SU-DHL-6 (cell line): ENCODE results near the gene SAG.
A peak's percentile ranks its signal among the peaks of the same experiment; 100 is the strongest.

Experiments used
- H2AFZ ChIP-seq: fragments of 200-600 bp; sonication (generic); 2 replicates; pipeline ENCODE4 v1.6.1; 2014; ENCODE audit warnings: low read depth, mild to moderate bottlenecking, moderate library complexity, mixed read lengths, antibody characterized with exemption, low read length; ENCODE audit not compliant: severe bottlenecking
- H3F3A ChIP-seq: fragments of 200-600 bp; shearing (Covaris generic); 2 replicates; pipeline ENCODE4 v1.6.0; 2016; ENCODE audit warnings: antibody characterized with exemption, mild to moderate bottlenecking; ENCODE audit not compliant: insufficient read depth
- H3K27ac ChIP-seq: fragments of 200-600 bp; sonication (generic); 2 replicates; pipeline ENCODE4 v1.5.1; 2016; ENCODE audit warnings: low read depth, mild to moderate bottlenecking, low read length, moderate library complexity, mixed read lengths
- H3K27me3 ChIP-seq: fragments of 200-600 bp; sonication (generic), shearing (Covaris generic); 2 replicates; pipeline ENCODE4 v1.6.0; 2014; ENCODE audit warnings: mild to moderate bottlenecking, low read length
- H3K36me3 ChIP-seq: fragments of 200-600 bp; sonication (generic); 2 replicates; pipeline ENCODE4 v1.6.1; 2014; ENCODE audit warnings: mild to moderate bottlenecking, low read length, mixed read lengths
- H3K4me2 ChIP-seq: fragments of 300-600, 200-600 bp; shearing (Covaris generic), sonication (generic); 2 replicates; pipeline ENCODE4 v1.6.0; 2014; ENCODE audit warnings: low read length, low read depth, mild to moderate bottlenecking; ENCODE audit not compliant: poor library complexity, severe bottlenecking
- H3K4me3 ChIP-seq: fragments of 200-600 bp; sonication (generic); 2 replicates; pipeline ENCODE4 v1.5.1; 2014; ENCODE audit warnings: antibody characterized with exemption, low read length, mild to moderate bottlenecking, mixed read lengths; ENCODE audit not compliant: insufficient read depth, poor library complexity, severe bottlenecking
- H3K79me2 ChIP-seq: fragments of 200-600 bp; sonication (generic); 2 replicates; pipeline ENCODE4 v1.6.1; 2014; ENCODE audit warnings: mild to moderate bottlenecking, low read length, moderate library complexity; ENCODE audit not compliant: insufficient read depth
- H3K9ac ChIP-seq: fragments of 200-600 bp; sonication (generic); 2 replicates; pipeline ENCODE4 v1.7.0; 2014; ENCODE audit warnings: mild to moderate bottlenecking, low read length
- H3K9me2 ChIP-seq: fragments of 200-600 bp; sonication (generic); replicated peaks from 2 replicates; pipeline ENCODE4 v1.6.1; 2014; ENCODE audit warnings: low read length; ENCODE audit not compliant: insufficient read depth
- H3K9me3 ChIP-seq: fragments of 200-600 bp; sonication (generic); 2 replicates; pipeline ENCODE4 v1.6.1; 2014; ENCODE audit warnings: low read length, mixed read lengths; ENCODE audit not compliant: insufficient read depth
- H4K20me1 ChIP-seq: fragments of 200-600 bp; sonication (generic); 2 replicates; pipeline ENCODE4 v1.6.1; 2014; ENCODE audit warnings: low read depth, mild to moderate bottlenecking, antibody characterized with exemption, low read length, moderate library complexity, mixed read lengths
- CTCF ChIP-seq: fragments of 200-600 bp; sonication (generic); IDR thresholded peaks from one replicate; pipeline ENCODE4 v1.5.1; 2017; ENCODE audit warnings: antibody characterized with exemption, mild to moderate bottlenecking, low read length, moderate library complexity; ENCODE audit not compliant: insufficient read depth, poor library complexity, severe bottlenecking
- EZH2phosphoT487 ChIP-seq: fragments of 200-600 bp; sonication (generic), shearing (Covaris generic); conservative IDR thresholded peaks from 2 replicates; pipeline ENCODE4 v1.6.1; 2018; ENCODE audit warnings: mild to moderate bottlenecking, antibody characterized with exemption, low read length, moderate library complexity, mixed read lengths

SAG gene

GRCh38 chr2:233329489-233330135, 22.0 kb downstream of the SAG start:
- H3K9me3 ChIP-seq, result no peaks in the 10 kb centered on the region
- H3K27ac ChIP-seq, result no peak overlapping the region
- H3K79me2 ChIP-seq, result no peaks in the 10 kb centered on the region
- H4K20me1 ChIP-seq, result no peaks in the 10 kb centered on the region
- H2AFZ ChIP-seq, result no peak overlapping the region
- peaks cover 8% of the 10 kb centered on the region for H3F3A ChIP-seq
- TF ChIP-seq CTCF (no peak), EZH2phosphoT487 (no peak)
- H3K4me3 ChIP-seq, result no peak overlapping the region
- no peaks in the 10 kb centered on the region for H3K27me3 ChIP-seq
- H3K9me2 ChIP-seq, result no peaks in the 10 kb centered on the region
- H3K9ac ChIP-seq, result no peak overlapping the region
- H3K4me2 ChIP-seq, result no peak overlapping the region
- no peaks in the 10 kb centered on the region for H3K36me3 ChIP-seq

GRCh38 chr2:233331536-233331935, 23.9 kb downstream of the SAG start:
- Histone ChIP-seq H3K4me3 (peak overlapping the region; percentile 1), H2AFZ (peak overlapping the region; percentile 56), H3K36me3 (no peaks in the 10 kb centered on the region), H3K27me3 (no peaks in the 10 kb centered on the region), H3K9me3 (no peaks in the 10 kb centered on the region), H3K4me2 (peak overlapping the region; percentile 38), H3K9ac (peak overlapping the region; percentile 22), H3K9me2 (no peaks in the 10 kb centered on the region), H3K79me2 (no peaks in the 10 kb centered on the region), H3K27ac (peak overlapping the region; percentile 57), H3F3A (peaks cover 8% of the 10 kb centered on the region), H4K20me1 (no peaks in the 10 kb centered on the region)
- no peak for TF ChIP-seq CTCF
- TF ChIP-seq EZH2phosphoT487, result no peak

- no peaks in the 10 kb centered on the region for H4K20me1 ChIP-seq
- peak overlapping the region; percentile 22 for H3K9ac ChIP-seq
- TF ChIP-seq CTCF (no peak), EZH2phosphoT487 (no peak)
- no peaks in the 10 kb centered on the region for H3K9me3 ChIP-seq
- no peaks in the 10 kb centered on the region for H3K27me3 ChIP-seq
- no peaks in the 10 kb centered on the region for H3K36me3 ChIP-seq
- H3K9me2 ChIP-seq, result no peaks in the 10 kb centered on the region
- H3F3A ChIP-seq, result peaks cover 8% of the 10 kb centered on the region
- no peaks in the 10 kb centered on the region for H3K79me2 ChIP-seq
- no peak overlapping the region for H3K4me3 ChIP-seq
- peak overlapping the region; percentile 38 for H3K4me2 ChIP-seq
- no peak overlapping the region for H2AFZ ChIP-seq
- peak overlapping the region; percentile 57 for H3K27ac ChIP-seq
Measured at GRCh38 chr2:233332125-233332524, 24.5 kb downstream of the SAG start.
